MM.1S (cell line): ENCODE measurements around the gene PXDC1.

Experiments
- EZH2 ChIP-seq: fragments of 300-600 bp; sonication (generic); optimal IDR thresholded peaks from 2 replicates; pipeline ENCODE3; 2017; ENCODE audit warnings: low read depth, mild to moderate bottlenecking, antibody characterized with exemption, low read length, mixed read lengths
- EZH2phosphoT487 ChIP-seq: fragments of 300-600 bp; sonication (generic); IDR thresholded peaks from 2 replicates; pipeline ENCODE4 v1.6.1; 2018; ENCODE audit warnings: antibody characterized with exemption, low read length
- TF ChIP-seq, protein P1 (sequence below): fragments of 300-600 bp; sonication (generic); IDR thresholded peaks from 2 replicates; pipeline ENCODE4 v1.5.1; 2016; ENCODE audit warnings: antibody characterized with exemption, low read length, mixed read lengths

DNA sequence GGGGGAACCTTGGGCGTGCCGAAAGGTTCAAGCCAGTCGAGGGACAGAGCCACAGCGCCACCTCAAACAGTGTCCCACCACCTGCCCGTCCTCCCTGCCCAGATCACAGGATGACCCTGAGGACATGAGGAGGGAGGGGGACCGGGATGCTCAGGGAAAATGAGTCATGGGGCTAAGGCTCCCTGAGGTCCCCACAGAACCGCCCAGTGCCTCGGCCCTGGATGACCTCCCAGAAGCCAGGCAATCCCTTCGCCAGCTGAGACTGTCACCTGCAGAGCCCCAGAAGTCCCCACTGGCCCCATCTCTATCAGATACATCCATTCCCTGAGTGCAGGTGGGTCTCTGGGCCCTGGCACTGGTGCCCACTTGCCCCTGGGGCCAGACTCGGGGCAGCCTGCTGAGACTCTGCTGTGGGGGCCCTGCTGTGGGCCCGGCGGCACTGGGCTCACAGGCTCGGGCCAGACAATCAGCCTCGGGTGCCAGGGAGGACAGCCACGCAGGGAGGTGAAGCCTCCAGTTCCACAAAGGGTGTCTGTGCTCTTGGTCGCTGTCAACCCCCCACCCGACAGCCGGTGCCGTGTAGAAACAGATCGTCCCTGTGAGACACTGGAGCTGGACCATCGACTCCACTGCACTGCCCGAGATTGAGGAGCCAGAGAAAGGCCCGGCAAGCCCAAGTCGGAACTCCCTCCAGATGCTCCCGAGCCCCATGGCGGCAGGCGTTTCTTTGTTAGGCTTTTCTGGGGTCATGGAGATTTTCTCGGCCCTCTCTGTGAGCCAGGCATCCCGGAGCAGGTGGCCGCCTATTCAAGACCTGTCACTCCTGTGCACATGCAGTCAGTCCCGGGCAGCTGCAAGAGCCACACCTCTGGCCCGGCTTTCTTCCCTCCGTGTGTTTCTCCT is 26.1 kb downstream of the PXDC1 start:
- TF ChIP-seq, protein P1, sequence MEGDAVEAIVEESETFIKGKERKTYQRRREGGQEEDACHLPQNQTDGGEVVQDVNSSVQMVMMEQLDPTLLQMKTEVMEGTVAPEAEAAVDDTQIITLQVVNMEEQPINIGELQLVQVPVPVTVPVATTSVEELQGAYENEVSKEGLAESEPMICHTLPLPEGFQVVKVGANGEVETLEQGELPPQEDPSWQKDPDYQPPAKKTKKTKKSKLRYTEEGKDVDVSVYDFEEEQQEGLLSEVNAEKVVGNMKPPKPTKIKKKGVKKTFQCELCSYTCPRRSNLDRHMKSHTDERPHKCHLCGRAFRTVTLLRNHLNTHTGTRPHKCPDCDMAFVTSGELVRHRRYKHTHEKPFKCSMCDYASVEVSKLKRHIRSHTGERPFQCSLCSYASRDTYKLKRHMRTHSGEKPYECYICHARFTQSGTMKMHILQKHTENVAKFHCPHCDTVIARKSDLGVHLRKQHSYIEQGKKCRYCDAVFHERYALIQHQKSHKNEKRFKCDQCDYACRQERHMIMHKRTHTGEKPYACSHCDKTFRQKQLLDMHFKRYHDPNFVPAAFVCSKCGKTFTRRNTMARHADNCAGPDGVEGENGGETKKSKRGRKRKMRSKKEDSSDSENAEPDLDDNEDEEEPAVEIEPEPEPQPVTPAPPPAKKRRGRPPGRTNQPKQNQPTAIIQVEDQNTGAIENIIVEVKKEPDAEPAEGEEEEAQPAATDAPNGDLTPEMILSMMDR, result no peak
- TF ChIP-seq EZH2, result no peak
- TF ChIP-seq EZH2phosphoT487, result no peak
